B cell (primary cell): ENCODE data around the gene SAMD4B. TPM values are rescaled to one million over a fixed set of nuclear protein-coding genes. Genes with fewer than 3 reads are reported as not detected.
A peak's percentile ranks its signal among the peaks of the same experiment; 100 is the strongest.

Source experiments
- ATAC-seq: fragments of 200-7000 bp; cut with Tn5 transposase; one replicate; pipeline ENCODE4 v1.10.0; 2021; ENCODE audit warnings: low read depth, mild to moderate bottlenecking, moderate number of reproducible peaks, moderate library complexity
- CTCF ChIA-PET: fragments of 350-600 bp; sonication (Branson Sonifier 250); formaldehyde crosslinking; loops from one replicate; lab custom pipeline; 2021; ENCODE audit warnings: antibody characterized with exemption, inconsistent platforms; lab: Charles Lee
- POLR2A ChIA-PET: fragments of 350-600 bp; sonication (Branson Sonifier 250); formaldehyde crosslinking; loops from one replicate; lab custom pipeline; 2021; ENCODE audit warnings: antibody characterized with exemption; lab: Charles Lee
- DNase-seq: peaks from one replicate; pipeline ENCODE4 v3.0.0; 2013
- H2AFZ ChIP-seq: 2 replicates; pipeline ENCODE4 v1.6.1; 2012; ENCODE audit warnings: mild to moderate bottlenecking, low read depth, low read length; ENCODE audit not compliant: insufficient read depth, poor library complexity, severe bottlenecking
- H3K27ac ChIP-seq, 2 donors: 1 replicate in 1 of 2; 2 replicates in 1 of 2; pipeline ENCODE4 v1.5.1; 2012 to 2013; ENCODE audit warnings: low read length in 2 of 2, mild to moderate bottlenecking in 2 of 2, moderate library complexity in 1 of 2
- H3K27me3 ChIP-seq, 4 experiments: fragments of 200-600 bp in 1 of 4; sonication (generic) in 1 of 4; replicated peaks in 1 of 4; 1 replicate in 2 of 4; 2 replicates in 2 of 4; pipeline versions ENCODE4 v1.6.1 to v1.7.0; 2013 to 2016; ENCODE audit warnings: low read length in 3 of 4, mild to moderate bottlenecking in 2 of 4, mixed read lengths in 1 of 4, moderate library complexity in 1 of 4; ENCODE audit not compliant: insufficient read depth in 4 of 4, control insufficient read depth in 3 of 4; ENCODE audit errors: control extremely low read depth in 1 of 4
- H3K36me3 ChIP-seq, 2 experiments: replicated peaks in 1 of 2; 1 replicate in 1 of 2; 2 replicates in 1 of 2; pipeline versions ENCODE4 v1.6.1 to v1.7.1; 2013; ENCODE audit warnings: low read length in 1 of 2; ENCODE audit not compliant: insufficient read depth in 2 of 2, control insufficient read depth in 1 of 2; ENCODE audit errors: control extremely low read depth in 1 of 2, extremely low read depth in 1 of 2
- H3K4me1 ChIP-seq, 2 donors: fragments of 200-600 bp in 1 of 2; sonication (generic) in 1 of 2; 1 replicate in 1 of 2; 2 replicates in 1 of 2; pipeline versions ENCODE4 v1.5.1 to v1.6.1; 2013 to 2017; ENCODE audit warnings: low read length in 2 of 2; ENCODE audit not compliant: control insufficient read depth in 2 of 2, insufficient read depth in 2 of 2
- H3K4me2 ChIP-seq: replicated peaks from 2 replicates; pipeline ENCODE3; 2012; ENCODE audit warnings: mild to moderate bottlenecking, low read depth, low read length; ENCODE audit not compliant: poor library complexity, severe bottlenecking
- H3K4me3 ChIP-seq, 5 experiments: fragments of 200-600 bp in 1 of 5; sonication (generic) in 1 of 5; 1 replicate in 3 of 5; 2 replicates in 2 of 5; pipeline versions ENCODE4 v1.5.1 to v1.7.0; 2011 to 2016; ENCODE audit warnings: low read length in 4 of 5, mild to moderate bottlenecking in 4 of 5, low read depth in 2 of 5, control low read depth in 1 of 5, moderate library complexity in 1 of 5; ENCODE audit not compliant: insufficient read depth in 1 of 5; ENCODE audit errors: control extremely low read depth in 1 of 5, extremely low read depth in 1 of 5
- H3K79me2 ChIP-seq: fragments of 200-600 bp; sonication (generic); one replicate; pipeline ENCODE4 v1.6.0; 2016; ENCODE audit warnings: low read length; ENCODE audit not compliant: control insufficient read depth, insufficient read depth
- H3K9ac ChIP-seq: fragments of 200-600 bp; sonication (generic); 2 replicates; pipeline ENCODE4 v1.6.1; 2017; ENCODE audit warnings: mild to moderate bottlenecking, low read length, moderate library complexity
- H3K9me3 ChIP-seq, 3 donors: one replicate each; pipeline versions ENCODE4 v1.6.1 to v1.7.1; 2013; ENCODE audit warnings: low read length in 2 of 3; ENCODE audit not compliant: control insufficient read depth in 2 of 3, insufficient read depth in 1 of 3; ENCODE audit errors: control extremely low read depth in 1 of 3
- H4K20me1 ChIP-seq: 2 replicates; pipeline ENCODE4 v1.6.0; 2012; ENCODE audit warnings: mild to moderate bottlenecking, low read length; ENCODE audit not compliant: insufficient read depth, control insufficient read depth, poor library complexity, severe bottlenecking
- H3K27ac Mint-ChIP-seq: one replicate; pipeline ENCODE4 v1.8.0; 2021; ENCODE audit warnings: mixed read lengths
- H3K27me3 Mint-ChIP-seq: one replicate; pipeline ENCODE4 v1.8.0; 2021; ENCODE audit warnings: mixed read lengths
- H3K4me1 Mint-ChIP-seq: one replicate; pipeline ENCODE4 v1.8.0; 2021; ENCODE audit warnings: mixed read lengths
- H3K4me3 Mint-ChIP-seq: one replicate; pipeline ENCODE4 v1.8.0; 2021; ENCODE audit warnings: mixed read lengths
- H3K9me3 Mint-ChIP-seq: one replicate; pipeline ENCODE4 v1.8.0; 2022; ENCODE audit warnings: mixed read lengths; ENCODE audit not compliant: insufficient read depth
- CTCF ChIP-seq: fragments of 200-600 bp; IDR thresholded peaks from one replicate; pipeline ENCODE4 v1.8.0; 2022; ENCODE audit warnings: antibody characterized with exemption, mild to moderate bottlenecking
- EZH2 ChIP-seq: IDR thresholded peaks from 2 replicates; pipeline ENCODE4 v1.6.1; 2012; ENCODE audit warnings: borderline replicate concordance, low read depth, mild to moderate bottlenecking, moderate library complexity, low read length; ENCODE audit not compliant: insufficient read depth, poor library complexity, severe bottlenecking
- WGBS: methylation state at CpG from one replicate; pipeline ENCODE4 v1.1.5; 2013; ENCODE audit warnings: missing lambda C conversion rate; ENCODE audit not compliant: insufficient coverage; 5-methylcytosine and 5-hydroxymethylcytosine counted together
- intact Hi-C: fragments of 100-400 bp; cut with micrococcal nuclease; formaldehyde crosslinking; loops from one replicate; pipeline ENCODE4 v1.10.0; 2022
- polyA plus RNA-seq: library from polyadenylated mRNA; depleted of rRNA; stranded (reverse); fragments of >200 nt; gene quantifications from 2 replicates; pipeline ENCODE4 v1.2.3, GENCODE V29; 2012
- total RNA-seq, 2 donors: library from RNA; stranded (reverse); fragments of 120-200 nt in 1 of 2; gene quantifications; 1 replicate in 1 of 2; 2 replicates in 1 of 2; pipeline versions ENCODE4 v1.2.3 to v1.2.4, GENCODE V29; 2013 to 2022

SAMD4B gene
- total and polyA plus RNA-seq, 2 donors (not counting 1 experiment from before 2014, with no cell fraction given) = 87.3 to 90.0 TPM

- Histone ChIP-seq H3K9ac (no peak overlapping the region), H3K9me3 (no peaks in the 10 kb centered on the region), H3K4me2 (no peak overlapping the region), H3K79me2 (peaks cover 27% of the 10 kb centered on the region), H3K36me3 (peaks cover 6 to 28% of the 10 kb centered on the region in 2 experiments), H3K27ac (peak overlapping the region in 1 of 2 donors; percentile 26), H2AFZ (no peak overlapping the region), H4K20me1 (peaks cover 38% of the 10 kb centered on the region), H3K4me3 (no peak overlapping the region), H3K4me1 (peaks cover 12 to 23% of the 10 kb centered on the region in 2 donors), H3K27me3 (peaks cover 0 to 6% (median 0%) of the 10 kb centered on the region in 4 experiments)
- no CpG with 5 or more reads among the region's 5 CpGs for WGBS
- ATAC-seq (no peak), DNase-seq (no peak)
- H3K4me1 Mint-ChIP-seq = peaks cover 35% of the 10 kb centered on the region
- H3K27me3 Mint-ChIP-seq = peaks cover 2% of the 10 kb centered on the region
- no peak for TF ChIP-seq EZH2
- no peak for TF ChIP-seq CTCF
- ChIA-PET CTCF (no interaction called here), POLR2A (no interaction called here)
- H3K27ac Mint-ChIP-seq = no peak overlapping the region
- no peaks in the 10 kb centered on the region for H3K9me3 Mint-ChIP-seq
- intact Hi-C loops = no loop called here
- no peak overlapping the region for H3K4me3 Mint-ChIP-seq
These were observed 17.9 kb upstream of the SAMD4B start for GRCh38 chr19:39324242-39324842.
